ENCODE measurements around the gene DBH. TPM values are rescaled to one million over a fixed set of nuclear protein-coding genes. Genes with fewer than 3 reads are reported as not detected.

Gene DBH
- total and polyA plus RNA-seq, 10 of the 15 experiments (the other 5 are each of a cell fraction or from before 2014, with no cell fraction given): not detected

DNA sequence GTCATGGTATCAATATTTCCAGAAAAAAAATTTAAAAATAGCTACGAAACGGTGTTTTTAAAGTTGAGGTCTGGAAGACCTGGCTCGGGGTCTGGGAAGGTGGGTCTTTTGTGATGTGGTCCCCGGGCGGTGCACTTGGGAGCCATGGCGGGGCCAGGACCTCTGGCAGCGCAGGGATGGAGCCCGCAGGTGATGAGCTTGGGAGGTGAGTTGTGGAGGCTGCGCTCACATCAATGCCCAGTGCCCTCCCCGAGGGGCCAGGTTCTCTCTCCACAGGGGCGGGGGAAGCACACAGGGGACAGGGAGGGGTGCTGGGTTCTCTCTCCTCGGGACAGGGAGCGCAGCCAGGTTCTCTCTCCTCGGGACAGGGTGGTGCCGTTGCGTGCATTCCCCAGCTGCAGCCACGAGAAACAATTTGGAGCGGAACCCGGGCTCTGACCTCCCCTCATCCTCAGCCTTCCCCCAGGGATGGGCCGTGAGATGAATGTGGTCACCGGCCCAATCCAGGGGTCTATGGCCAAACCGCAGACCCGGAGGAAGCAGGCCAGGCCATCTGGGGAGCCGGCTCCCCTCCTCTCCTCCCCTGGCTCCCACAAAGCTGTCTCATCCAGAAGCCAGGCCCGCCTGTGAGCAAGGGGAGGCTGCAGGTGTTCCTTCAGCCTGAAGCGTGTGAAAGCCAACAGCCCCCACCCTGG, 25.8 kb downstream of the DBH start:
- intact Hi-C loops (cut with micrococcal nuclease; ENCODE audit: unreplicated experiment) (no loop called here), in situ Hi-C loops (cut with MboI) (no loop called here)
- peaks cover 3 to 4% of the 10 kb centered on the region in 2 experiments; a peak in 3 of 4 replicates for H3K27me3 ChIP-seq (replicated peaks in 1 of 2; ENCODE audit: control insufficient read depth in 2 of 2, insufficient read depth in 2 of 2, low read length in 1 of 2)
- SMC1A ChIA-PET (ENCODE audit: uncharacterized antibody, unreplicated experiment): no interaction called here
- no peak overlapping the region for H3K4me3 ChIP-seq
- no peaks in the 10 kb centered on the region for H3K79me2 ChIP-seq (ENCODE audit: control insufficient read depth, insufficient read depth, low read length)
- H3K9me3 ChIP-seq (replicated peaks; ENCODE audit: control insufficient read depth, insufficient read depth, low read length): no peaks in the 10 kb centered on the region
- no peaks in the 10 kb centered on the region for H4K20me1 ChIP-seq (ENCODE audit: control insufficient read depth, insufficient read depth)
- POLR2A ChIA-PET: no interaction called here
- FAIRE-seq (no peak), ATAC-seq (no peak), DNase-seq (ENCODE audit: low read depth, low spot score) (no peak)
- H3K36me3 ChIP-seq (ENCODE audit: control insufficient read depth in 2 of 2, insufficient read depth in 2 of 2, low read length in 1 of 2): no peaks in the 10 kb centered on the region
- BruUV-seq (replicated peaks): no TSS peak
- H3K9ac ChIP-seq (ENCODE audit: control insufficient read depth, insufficient read depth, low read length): no peak overlapping the region
- H2AFZ ChIP-seq (ENCODE audit: control insufficient read depth, low read depth, low read length): no peak overlapping the region
- no peak overlapping the region for H3K27ac ChIP-seq (ENCODE audit: control insufficient read depth, insufficient read depth)
- RAD21 ChIA-PET (ENCODE audit: unreplicated experiment): no interaction called here
- H3K4me2 ChIP-seq (ENCODE audit: control insufficient read depth, insufficient read depth): no peak overlapping the region
- no peaks in the 10 kb centered on the region for H3K4me1 ChIP-seq (ENCODE audit: control insufficient read depth, insufficient read depth, low read length)
- WGBS (ENCODE audit: insufficient coverage, insufficient replicate concordance, low lambda C conversion rate, missing lambda C conversion rate): 40% methylated on average over 25 of the region's 26 CpGs
- CTCF ChIA-PET: no interaction called here
- no peak for TF ChIP-seq KLF5 (IDR thresholded peaks at IDR 0.05; ENCODE audit: partially characterized antibody)
- TF ChIP-seq, protein P1, sequence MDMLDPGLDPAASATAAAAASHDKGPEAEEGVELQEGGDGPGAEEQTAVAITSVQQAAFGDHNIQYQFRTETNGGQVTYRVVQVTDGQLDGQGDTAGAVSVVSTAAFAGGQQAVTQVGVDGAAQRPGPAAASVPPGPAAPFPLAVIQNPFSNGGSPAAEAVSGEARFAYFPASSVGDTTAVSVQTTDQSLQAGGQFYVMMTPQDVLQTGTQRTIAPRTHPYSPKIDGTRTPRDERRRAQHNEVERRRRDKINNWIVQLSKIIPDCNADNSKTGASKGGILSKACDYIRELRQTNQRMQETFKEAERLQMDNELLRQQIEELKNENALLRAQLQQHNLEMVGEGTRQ (IDR thresholded peaks at IDR 0.05; ENCODE audit: borderline replicate concordance, low read depth, low read length): no peak
- no peak for TF ChIP-seq YBX1 (IDR thresholded peaks at IDR 0.05)
- no peak for TF ChIP-seq RAD21 (IDR thresholded peaks at IDR 0.05; ENCODE audit: insufficient read depth, low read depth, low read length)
- no peak for TF ChIP-seq TAF1 (IDR thresholded peaks at IDR 0.05; ENCODE audit: borderline replicate concordance, low read depth, low read length)
- no peak for TF ChIP-seq EZH2 (IDR thresholded peaks at IDR 0.05; ENCODE audit: borderline replicate concordance, control insufficient read depth, low read depth, low read length)
- TF ChIP-seq POU2F2 (IDR thresholded peaks at IDR 0.05; ENCODE audit: borderline replicate concordance, low read depth, low read length): no peak
- TF ChIP-seq SMARCA5 (IDR thresholded peaks at IDR 0.05): no peak
- TF ChIP-seq POLR2A (IDR thresholded peaks at IDR 0.05; ENCODE audit: low read depth, low read length): no peak
- no peak for TF ChIP-seq TCF3 (IDR thresholded peaks at IDR 0.05; ENCODE audit: borderline replicate concordance, insufficient read depth, low read depth, low read length)
- no peak for TF ChIP-seq EP300 (IDR thresholded peaks at IDR 0.05; ENCODE audit: borderline replicate concordance in 1 of 2, control insufficient read depth in 1 of 2, low read depth in 2 of 2, low read length in 2 of 2)
- no peak for TF ChIP-seq PML (IDR thresholded peaks at IDR 0.05; ENCODE audit: low read length)
- no peak for TF ChIP-seq NBN (IDR thresholded peaks at IDR 0.05)
- TF ChIP-seq ZNF274 (IDR thresholded peaks at IDR 0.05; ENCODE audit: insufficient read depth, insufficient read length): no peak
- TF ChIP-seq, protein P2, sequence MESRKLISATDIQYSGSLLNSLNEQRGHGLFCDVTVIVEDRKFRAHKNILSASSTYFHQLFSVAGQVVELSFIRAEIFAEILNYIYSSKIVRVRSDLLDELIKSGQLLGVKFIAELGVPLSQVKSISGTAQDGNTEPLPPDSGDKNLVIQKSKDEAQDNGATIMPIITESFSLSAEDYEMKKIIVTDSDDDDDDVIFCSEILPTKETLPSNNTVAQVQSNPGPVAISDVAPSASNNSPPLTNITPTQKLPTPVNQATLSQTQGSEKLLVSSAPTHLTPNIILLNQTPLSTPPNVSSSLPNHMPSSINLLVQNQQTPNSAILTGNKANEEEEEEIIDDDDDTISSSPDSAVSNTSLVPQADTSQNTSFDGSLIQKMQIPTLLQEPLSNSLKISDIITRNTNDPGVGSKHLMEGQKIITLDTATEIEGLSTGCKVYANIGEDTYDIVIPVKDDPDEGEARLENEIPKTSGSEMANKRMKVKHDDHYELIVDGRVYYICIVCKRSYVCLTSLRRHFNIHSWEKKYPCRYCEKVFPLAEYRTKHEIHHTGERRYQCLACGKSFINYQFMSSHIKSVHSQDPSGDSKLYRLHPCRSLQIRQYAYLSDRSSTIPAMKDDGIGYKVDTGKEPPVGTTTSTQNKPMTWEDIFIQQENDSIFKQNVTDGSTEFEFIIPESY (IDR thresholded peaks at IDR 0.05): no peak
- TF ChIP-seq, protein P3, sequence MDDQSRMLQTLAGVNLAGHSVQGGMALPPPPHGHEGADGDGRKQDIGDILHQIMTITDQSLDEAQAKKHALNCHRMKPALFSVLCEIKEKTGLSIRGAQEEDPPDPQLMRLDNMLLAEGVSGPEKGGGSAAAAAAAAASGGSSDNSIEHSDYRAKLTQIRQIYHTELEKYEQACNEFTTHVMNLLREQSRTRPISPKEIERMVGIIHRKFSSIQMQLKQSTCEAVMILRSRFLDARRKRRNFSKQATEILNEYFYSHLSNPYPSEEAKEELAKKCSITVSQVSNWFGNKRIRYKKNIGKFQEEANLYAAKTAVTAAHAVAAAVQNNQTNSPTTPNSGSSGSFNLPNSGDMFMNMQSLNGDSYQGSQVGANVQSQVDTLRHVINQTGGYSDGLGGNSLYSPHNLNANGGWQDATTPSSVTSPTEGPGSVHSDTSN (IDR thresholded peaks at IDR 0.05; ENCODE audit: insufficient replicate concordance, low read depth, low read length): no peak
- no peak for TF ChIP-seq PAX8 (IDR thresholded peaks at IDR 0.05)
- TF ChIP-seq, protein P4, sequence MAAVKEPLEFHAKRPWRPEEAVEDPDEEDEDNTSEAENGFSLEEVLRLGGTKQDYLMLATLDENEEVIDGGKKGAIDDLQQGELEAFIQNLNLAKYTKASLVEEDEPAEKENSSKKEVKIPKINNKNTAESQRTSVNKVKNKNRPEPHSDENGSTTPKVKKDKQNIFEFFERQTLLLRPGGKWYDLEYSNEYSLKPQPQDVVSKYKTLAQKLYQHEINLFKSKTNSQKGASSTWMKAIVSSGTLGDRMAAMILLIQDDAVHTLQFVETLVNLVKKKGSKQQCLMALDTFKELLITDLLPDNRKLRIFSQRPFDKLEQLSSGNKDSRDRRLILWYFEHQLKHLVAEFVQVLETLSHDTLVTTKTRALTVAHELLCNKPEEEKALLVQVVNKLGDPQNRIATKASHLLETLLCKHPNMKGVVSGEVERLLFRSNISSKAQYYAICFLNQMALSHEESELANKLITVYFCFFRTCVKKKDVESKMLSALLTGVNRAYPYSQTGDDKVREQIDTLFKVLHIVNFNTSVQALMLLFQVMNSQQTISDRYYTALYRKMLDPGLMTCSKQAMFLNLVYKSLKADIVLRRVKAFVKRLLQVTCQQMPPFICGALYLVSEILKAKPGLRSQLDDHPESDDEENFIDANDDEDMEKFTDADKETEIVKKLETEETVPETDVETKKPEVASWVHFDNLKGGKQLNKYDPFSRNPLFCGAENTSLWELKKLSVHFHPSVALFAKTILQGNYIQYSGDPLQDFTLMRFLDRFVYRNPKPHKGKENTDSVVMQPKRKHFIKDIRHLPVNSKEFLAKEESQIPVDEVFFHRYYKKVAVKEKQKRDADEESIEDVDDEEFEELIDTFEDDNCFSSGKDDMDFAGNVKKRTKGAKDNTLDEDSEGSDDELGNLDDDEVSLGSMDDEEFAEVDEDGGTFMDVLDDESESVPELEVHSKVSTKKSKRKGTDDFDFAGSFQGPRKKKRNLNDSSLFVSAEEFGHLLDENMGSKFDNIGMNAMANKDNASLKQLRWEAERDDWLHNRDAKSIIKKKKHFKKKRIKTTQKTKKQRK (IDR thresholded peaks at IDR 0.05; ENCODE audit: low read depth, low read length): no peak
